Measurements from ENCODE around the gene RHOF. TPM values are rescaled to one million over a fixed set of nuclear protein-coding genes. Genes with fewer than 3 reads are reported as not detected.

Gene RHOF
- total RNA-seq, 1 experiment from 2014 or later, result 71.8 TPM

DNA sequence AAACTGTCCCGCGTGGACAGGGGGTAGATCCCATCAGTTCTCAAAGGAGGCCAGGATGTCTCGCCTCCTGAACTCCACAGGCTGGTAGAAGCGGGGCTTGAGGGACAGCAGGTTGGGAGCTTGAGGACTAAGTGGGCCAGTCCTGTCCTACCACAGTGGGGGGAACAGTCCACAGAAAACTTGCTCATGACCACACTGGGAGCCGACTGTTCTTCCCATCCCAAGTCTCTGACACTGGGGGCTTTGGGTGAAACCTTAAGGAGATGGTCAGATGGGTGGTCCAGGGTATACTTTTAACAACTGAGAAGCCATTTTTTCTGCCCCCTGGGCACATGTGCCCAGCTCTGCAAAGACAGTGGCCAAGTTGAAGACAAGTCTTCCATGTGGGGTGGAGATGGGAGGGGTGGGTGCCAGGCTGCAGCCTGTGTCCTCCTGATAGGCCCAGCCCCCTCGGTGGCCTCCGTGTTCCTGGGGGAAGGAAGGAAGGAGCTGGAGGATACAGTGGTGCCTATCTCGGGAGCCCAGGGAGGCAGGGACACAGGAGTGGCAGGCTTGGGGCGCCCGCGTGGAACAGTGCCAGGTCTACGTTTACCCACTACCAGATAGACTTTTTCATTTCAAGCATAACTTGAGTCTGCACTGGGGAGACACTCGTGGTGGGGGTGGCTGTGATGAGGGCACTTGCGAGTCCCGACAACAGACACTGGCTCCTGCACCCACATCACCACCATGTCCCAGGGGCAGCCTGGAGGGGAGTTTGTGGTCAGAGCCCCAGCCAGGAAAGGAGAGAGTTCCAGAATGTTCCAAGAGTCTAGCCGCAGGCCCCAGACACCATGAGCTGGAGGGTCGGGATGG is 14.7 kb downstream of the RHOF start:
- peaks cover 43% of the 10 kb centered on the region for H3K4me1 ChIP-seq (ENCODE audit: control insufficient read depth, insufficient read depth, low read length)
- no TSS peak for BruUV-seq (replicated peaks)
- in situ Hi-C loops (cut with HindIII; ENCODE audit: low pct_unique_long_range_greater_than_20kb, low sequenced_read_pairs), result no loop called here

DNA sequence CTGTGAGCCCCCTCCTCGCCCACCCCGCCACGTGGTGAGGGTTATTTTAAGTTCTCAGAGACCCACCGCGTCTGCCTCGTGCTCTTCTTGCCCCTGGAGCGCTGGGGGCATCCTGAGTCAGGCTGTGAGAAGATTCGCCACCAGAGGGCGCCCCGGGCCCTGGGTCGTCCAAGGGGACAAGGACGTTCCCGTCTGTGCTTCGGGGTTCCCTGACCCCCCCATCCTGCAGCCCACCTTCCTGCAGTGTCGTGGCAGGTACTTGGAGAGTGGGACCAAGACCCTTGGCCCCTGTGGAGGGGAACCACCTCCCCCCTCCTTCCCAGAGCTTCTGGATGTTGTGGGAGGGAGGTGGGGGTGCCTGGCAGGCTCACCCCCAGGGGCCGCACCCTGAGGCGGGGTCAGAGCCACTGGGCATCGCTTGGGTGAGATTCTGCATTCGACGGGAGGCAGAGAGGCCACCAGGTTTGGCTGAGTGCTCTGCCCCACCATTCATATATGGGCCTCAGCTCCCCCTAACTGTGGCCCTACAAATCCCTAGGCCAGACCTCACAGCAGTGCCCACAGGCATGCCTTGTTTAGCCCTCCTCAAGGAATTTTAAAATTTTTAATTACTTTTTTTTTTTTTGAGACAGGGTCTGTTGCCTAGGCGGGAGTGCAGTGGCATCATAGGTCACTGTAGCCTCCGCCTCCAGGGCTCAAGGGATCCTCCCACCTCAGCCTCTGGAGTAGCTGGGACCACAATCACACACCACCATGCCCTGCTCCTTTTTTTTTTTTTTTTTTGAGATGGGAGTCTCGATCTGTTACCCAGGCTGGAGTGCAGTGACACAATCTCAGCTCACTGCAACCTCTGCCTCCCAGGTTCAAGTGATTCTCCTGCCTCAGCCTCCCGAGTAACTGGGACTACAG is 17.0 kb downstream of the RHOF start:
- no peak for DNase-seq (ENCODE audit: low read depth, low spot score)
- peak overlapping the region; percentile 77 for H3K27ac ChIP-seq (ENCODE audit: low read length)
- no peaks in the 10 kb centered on the region for H3K27me3 ChIP-seq (ENCODE audit: control insufficient read depth, insufficient read depth, low read length)
- TF ChIP-seq, protein P1, sequence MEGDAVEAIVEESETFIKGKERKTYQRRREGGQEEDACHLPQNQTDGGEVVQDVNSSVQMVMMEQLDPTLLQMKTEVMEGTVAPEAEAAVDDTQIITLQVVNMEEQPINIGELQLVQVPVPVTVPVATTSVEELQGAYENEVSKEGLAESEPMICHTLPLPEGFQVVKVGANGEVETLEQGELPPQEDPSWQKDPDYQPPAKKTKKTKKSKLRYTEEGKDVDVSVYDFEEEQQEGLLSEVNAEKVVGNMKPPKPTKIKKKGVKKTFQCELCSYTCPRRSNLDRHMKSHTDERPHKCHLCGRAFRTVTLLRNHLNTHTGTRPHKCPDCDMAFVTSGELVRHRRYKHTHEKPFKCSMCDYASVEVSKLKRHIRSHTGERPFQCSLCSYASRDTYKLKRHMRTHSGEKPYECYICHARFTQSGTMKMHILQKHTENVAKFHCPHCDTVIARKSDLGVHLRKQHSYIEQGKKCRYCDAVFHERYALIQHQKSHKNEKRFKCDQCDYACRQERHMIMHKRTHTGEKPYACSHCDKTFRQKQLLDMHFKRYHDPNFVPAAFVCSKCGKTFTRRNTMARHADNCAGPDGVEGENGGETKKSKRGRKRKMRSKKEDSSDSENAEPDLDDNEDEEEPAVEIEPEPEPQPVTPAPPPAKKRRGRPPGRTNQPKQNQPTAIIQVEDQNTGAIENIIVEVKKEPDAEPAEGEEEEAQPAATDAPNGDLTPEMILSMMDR (IDR thresholded peaks at IDR 0.05), result peak; percentile 98
- TF ChIP-seq POLR2AphosphoS5 (IDR thresholded peaks at IDR 0.05; ENCODE audit: low read depth, low read length), result peak; percentile 57
- TF ChIP-seq SIN3A (IDR thresholded peaks at IDR 0.05; ENCODE audit: borderline replicate concordance, insufficient read depth, low read depth, low read length), result no peak
- TF ChIP-seq, protein P2, sequence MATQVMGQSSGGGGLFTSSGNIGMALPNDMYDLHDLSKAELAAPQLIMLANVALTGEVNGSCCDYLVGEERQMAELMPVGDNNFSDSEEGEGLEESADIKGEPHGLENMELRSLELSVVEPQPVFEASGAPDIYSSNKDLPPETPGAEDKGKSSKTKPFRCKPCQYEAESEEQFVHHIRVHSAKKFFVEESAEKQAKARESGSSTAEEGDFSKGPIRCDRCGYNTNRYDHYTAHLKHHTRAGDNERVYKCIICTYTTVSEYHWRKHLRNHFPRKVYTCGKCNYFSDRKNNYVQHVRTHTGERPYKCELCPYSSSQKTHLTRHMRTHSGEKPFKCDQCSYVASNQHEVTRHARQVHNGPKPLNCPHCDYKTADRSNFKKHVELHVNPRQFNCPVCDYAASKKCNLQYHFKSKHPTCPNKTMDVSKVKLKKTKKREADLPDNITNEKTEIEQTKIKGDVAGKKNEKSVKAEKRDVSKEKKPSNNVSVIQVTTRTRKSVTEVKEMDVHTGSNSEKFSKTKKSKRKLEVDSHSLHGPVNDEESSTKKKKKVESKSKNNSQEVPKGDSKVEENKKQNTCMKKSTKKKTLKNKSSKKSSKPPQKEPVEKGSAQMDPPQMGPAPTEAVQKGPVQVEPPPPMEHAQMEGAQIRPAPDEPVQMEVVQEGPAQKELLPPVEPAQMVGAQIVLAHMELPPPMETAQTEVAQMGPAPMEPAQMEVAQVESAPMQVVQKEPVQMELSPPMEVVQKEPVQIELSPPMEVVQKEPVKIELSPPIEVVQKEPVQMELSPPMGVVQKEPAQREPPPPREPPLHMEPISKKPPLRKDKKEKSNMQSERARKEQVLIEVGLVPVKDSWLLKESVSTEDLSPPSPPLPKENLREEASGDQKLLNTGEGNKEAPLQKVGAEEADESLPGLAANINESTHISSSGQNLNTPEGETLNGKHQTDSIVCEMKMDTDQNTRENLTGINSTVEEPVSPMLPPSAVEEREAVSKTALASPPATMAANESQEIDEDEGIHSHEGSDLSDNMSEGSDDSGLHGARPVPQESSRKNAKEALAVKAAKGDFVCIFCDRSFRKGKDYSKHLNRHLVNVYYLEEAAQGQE (IDR thresholded peaks at IDR 0.05; ENCODE audit: insufficient read depth in 1 of 2, low read depth in 2 of 2, low read length in 1 of 2), result no peak
- in situ Hi-C loops (cut with HindIII; ENCODE audit: low pct_unique_long_range_greater_than_20kb, low sequenced_read_pairs) (no loop called here), intact Hi-C loops (cut with micrococcal nuclease; ENCODE audit: unreplicated experiment) (no loop called here)
- BruUV-seq (replicated peaks), result no TSS peak
- H3K4me1 ChIP-seq (ENCODE audit: control insufficient read depth, insufficient read depth, low read length), result peaks cover 33% of the 10 kb centered on the region
- H3K4me3 ChIP-seq (ENCODE audit: low read depth in 2 of 2, low read length in 2 of 2), result no peak overlapping the region
- ChIA-PET CTCF (interaction anchor here (0.5 to 1.2 kb wide), 6 partner anchors 8 to 142 kb away, joined by 3 to 7 read pairs (median 4); partner anchors contain the start of gene CFAP251), POLR2A (interaction anchor here (0.7 kb wide), 2 partner anchors 8 to 1504 kb away, joined by 3 to 5 read pairs; no protein-coding TSS in a partner anchor)
- peaks cover 4% of the 10 kb centered on the region for H3K36me3 ChIP-seq (ENCODE audit: control insufficient read depth, insufficient read depth, low read length)
- peak; percentile 74 for ATAC-seq
- H3K9me3 ChIP-seq (ENCODE audit: control insufficient read depth, insufficient read depth, low read depth, low read length), result no peaks in the 10 kb centered on the region

More for the DNA sequence above, 14.7 kb downstream of the RHOF start:
- Histone ChIP-seq H3K9me3 (ENCODE audit: control insufficient read depth, insufficient read depth, low read depth, low read length) (no peaks in the 10 kb centered on the region), H3K27ac (ENCODE audit: low read length) (no peak overlapping the region), H3K4me3 (ENCODE audit: low read depth in 2 of 2, low read length in 2 of 2) (no peak overlapping the region), H3K27me3 (ENCODE audit: control insufficient read depth, insufficient read depth, low read length) (no peaks in the 10 kb centered on the region), H3K36me3 (ENCODE audit: control insufficient read depth, insufficient read depth, low read length) (peaks cover 4% of the 10 kb centered on the region)
- ChIA-PET CTCF (no interaction called here), POLR2A (no interaction called here)
- DNase-seq (ENCODE audit: low read depth, low spot score) (no peak), ATAC-seq (no peak)
- intact Hi-C loops (cut with micrococcal nuclease; ENCODE audit: unreplicated experiment), result no loop called here
- TF ChIP-seq, protein P2 (IDR thresholded peaks at IDR 0.05; ENCODE audit: insufficient read depth in 1 of 2, low read depth in 2 of 2, low read length in 1 of 2), result no peak
- TF ChIP-seq, protein P1 (IDR thresholded peaks at IDR 0.05), result no peak
- TF ChIP-seq POLR2AphosphoS5 (IDR thresholded peaks at IDR 0.05; ENCODE audit: low read depth, low read length) (peak; percentile 60), TCF7L2 (IDR thresholded peaks at IDR 0.05; ENCODE audit: low read depth, low read length) (no peak), SIN3A (IDR thresholded peaks at IDR 0.05; ENCODE audit: borderline replicate concordance, insufficient read depth, low read depth, low read length) (peak; percentile 13; the same call in 1 of the 2 replicates)
